ENCODE measurements around the gene TAS1R2.

DNA sequence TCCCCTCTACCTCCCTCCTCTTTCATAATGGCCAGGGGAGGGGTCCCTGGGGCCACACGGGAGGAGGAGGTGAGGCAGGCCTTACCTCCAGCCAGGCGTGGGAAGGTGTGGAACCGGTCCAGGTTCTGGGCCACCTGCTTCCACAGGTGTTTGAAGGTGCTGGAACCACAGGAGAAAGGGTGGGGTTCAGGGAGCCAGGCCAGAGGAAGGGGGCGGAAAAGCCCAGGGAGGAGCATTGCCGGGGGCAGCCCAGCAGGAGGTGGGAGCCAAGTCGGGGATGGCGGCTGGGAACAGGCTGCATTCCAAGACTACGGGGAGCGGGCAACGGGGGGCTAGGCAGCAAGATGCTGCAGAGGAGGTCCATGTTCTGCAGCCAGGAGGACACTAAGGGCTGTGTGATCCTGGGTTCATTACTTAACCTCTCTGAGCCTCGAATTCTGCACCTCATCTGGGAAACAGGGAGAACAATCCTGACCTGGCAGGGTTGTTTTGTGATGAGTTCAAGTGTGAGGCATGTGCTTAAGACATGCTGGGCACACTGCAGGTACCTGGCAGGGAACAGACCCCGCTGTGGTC is 19.8 kb upstream of the TAS1R2 start:
- no peak for TF ChIP-seq CTCF (IDR thresholded peaks at IDR 0.05)
- no peak for TF ChIP-seq POLR2A (IDR thresholded peaks at IDR 0.05)
